Measurements from ENCODE around the gene STX5. TPM values are rescaled to one million over a fixed set of nuclear protein-coding genes. Genes with fewer than 3 reads are reported as not detected.

The STX5 gene
- total RNA-seq, 1 donor = 42.8 TPM

DNA sequence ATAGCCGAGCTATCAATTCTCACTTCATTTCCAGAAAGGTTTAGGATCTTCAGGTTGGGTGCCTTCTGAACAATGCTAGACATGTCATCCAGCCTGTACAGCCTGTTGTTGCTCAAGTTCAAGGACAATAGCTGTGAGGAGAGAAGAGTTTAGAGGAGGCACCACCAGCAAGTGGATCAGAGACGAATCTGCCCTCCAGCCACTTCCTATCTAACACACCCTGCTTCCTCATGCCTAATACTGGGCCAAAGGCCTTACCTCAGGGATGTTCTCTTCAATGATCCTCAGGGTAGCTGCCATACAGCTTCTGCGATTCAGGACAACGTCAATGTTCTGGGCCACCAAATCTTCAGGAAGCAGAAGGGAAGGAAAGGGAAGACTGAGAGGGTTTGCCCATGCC lies 30.8 kb downstream of the STX5 start:
- H3K4me3 ChIP-seq (ENCODE audit: low read depth, low read length) = no peak overlapping the region
- TF ChIP-seq, protein P1, sequence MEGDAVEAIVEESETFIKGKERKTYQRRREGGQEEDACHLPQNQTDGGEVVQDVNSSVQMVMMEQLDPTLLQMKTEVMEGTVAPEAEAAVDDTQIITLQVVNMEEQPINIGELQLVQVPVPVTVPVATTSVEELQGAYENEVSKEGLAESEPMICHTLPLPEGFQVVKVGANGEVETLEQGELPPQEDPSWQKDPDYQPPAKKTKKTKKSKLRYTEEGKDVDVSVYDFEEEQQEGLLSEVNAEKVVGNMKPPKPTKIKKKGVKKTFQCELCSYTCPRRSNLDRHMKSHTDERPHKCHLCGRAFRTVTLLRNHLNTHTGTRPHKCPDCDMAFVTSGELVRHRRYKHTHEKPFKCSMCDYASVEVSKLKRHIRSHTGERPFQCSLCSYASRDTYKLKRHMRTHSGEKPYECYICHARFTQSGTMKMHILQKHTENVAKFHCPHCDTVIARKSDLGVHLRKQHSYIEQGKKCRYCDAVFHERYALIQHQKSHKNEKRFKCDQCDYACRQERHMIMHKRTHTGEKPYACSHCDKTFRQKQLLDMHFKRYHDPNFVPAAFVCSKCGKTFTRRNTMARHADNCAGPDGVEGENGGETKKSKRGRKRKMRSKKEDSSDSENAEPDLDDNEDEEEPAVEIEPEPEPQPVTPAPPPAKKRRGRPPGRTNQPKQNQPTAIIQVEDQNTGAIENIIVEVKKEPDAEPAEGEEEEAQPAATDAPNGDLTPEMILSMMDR (IDR thresholded peaks at IDR 0.05; ENCODE audit: insufficient read depth, low read length) = no peak
- no peak for DNase-seq (ENCODE audit: low read depth)

DNA sequence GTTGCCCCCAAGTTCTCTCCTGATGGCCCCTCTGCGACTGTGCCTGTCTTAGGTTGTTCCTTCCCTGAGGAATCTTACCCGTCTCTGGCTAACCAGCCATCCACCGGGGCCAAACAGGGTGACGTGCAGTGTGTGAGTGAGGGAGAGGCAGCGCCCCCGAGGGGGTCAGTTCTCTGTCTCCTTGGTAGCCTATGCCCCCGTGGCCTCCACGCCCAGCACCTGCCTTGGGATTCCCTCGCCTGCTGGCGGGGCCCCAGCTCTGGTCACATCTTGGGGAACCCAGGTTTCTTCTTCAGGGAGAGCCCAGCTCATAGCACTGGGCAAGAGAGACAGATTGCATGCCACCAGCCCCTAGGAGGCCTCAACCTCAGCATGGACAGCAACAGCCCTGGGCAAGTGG lies 32.4 kb downstream of the STX5 start:
- DNase-seq (ENCODE audit: low read depth) = no peak
- TF ChIP-seq, protein P1 (IDR thresholded peaks at IDR 0.05; ENCODE audit: insufficient read depth, low read length) = no peak
- H3K4me3 ChIP-seq (ENCODE audit: low read depth, low read length) = no peak overlapping the region

DNA sequence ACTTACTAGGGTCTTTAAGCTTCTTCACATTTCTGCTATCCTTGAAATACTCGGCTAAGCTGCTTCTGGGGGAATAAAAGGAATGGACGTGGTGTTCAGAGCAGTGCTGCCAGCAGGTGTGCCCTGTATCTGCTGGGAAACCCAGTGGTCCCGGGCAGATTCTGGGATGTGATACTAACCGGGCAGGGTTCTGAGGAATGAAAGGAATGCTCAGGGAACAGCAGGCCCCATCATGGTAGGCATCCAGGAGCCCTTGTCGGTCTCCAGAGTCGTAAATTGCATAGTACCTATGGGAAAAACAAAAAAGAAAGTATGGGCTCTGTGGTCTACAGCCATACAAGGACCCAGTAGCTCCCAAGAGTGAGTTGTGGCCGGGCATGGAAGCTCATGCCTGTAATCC lies 35.6 kb downstream of the STX5 start:
- TF ChIP-seq, protein P1 (IDR thresholded peaks at IDR 0.05; ENCODE audit: insufficient read depth, low read length) = no peak
- no peak for DNase-seq (ENCODE audit: low read depth)
- H3K4me3 ChIP-seq (ENCODE audit: low read depth, low read length) = no peak overlapping the region

DNA sequence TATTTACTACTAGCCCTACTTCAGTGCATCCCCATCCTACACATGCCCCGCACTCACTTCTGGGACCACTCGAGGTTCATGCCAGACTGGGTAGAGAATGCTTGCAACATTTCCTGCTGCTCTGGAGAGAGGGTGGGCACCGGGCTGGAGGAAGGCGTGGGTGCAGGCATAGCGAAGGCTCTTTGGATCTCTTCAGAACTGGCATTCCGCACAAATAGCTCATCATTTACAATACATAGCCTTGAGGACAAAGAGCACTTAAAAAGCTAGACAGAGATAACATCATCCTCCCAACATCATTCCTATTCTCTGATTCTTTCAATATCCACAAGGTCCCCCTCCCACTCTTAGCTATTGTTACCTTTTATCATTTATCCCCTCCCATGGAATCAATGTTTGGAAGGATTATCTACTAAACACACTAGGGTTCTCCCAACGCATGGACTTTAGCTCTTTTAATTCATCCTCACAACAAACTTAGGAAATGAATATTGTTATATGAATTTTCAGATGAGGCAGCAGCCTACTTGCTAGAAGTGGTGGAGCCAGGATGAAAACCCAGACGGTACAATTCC lies 37.6 kb downstream of the STX5 start:
- DNase-seq (ENCODE audit: low read depth) = no peak
- no peak overlapping the region for H3K4me3 ChIP-seq (ENCODE audit: low read depth, low read length)
- TF ChIP-seq, protein P1 (IDR thresholded peaks at IDR 0.05; ENCODE audit: insufficient read depth, low read length) = no peak

DNA sequence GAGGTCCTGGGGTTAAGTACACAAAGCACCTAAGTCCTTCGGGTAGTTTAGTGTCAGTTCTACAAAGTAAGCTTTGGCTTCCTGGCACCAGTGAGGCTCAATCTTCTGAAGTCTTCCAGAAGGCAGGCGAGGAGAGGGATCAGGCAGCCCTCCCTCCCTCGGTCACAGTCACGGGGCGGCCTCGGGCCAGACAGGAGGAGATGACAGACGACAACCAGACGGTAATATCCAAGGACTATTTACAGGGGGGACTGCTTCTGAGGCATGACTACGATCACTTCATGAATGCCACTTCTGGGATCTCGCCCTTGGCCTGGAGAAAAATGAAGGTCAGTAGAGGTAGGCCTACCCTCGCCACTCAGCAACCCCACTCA lies 39.7 kb downstream of the STX5 start:
- peak overlapping the region; percentile 19 for H3K4me3 ChIP-seq (ENCODE audit: low read depth, low read length)
- no peak for DNase-seq (ENCODE audit: low read depth)
- TF ChIP-seq, protein P1 (IDR thresholded peaks at IDR 0.05; ENCODE audit: insufficient read depth, low read length) = no peak

DNA sequence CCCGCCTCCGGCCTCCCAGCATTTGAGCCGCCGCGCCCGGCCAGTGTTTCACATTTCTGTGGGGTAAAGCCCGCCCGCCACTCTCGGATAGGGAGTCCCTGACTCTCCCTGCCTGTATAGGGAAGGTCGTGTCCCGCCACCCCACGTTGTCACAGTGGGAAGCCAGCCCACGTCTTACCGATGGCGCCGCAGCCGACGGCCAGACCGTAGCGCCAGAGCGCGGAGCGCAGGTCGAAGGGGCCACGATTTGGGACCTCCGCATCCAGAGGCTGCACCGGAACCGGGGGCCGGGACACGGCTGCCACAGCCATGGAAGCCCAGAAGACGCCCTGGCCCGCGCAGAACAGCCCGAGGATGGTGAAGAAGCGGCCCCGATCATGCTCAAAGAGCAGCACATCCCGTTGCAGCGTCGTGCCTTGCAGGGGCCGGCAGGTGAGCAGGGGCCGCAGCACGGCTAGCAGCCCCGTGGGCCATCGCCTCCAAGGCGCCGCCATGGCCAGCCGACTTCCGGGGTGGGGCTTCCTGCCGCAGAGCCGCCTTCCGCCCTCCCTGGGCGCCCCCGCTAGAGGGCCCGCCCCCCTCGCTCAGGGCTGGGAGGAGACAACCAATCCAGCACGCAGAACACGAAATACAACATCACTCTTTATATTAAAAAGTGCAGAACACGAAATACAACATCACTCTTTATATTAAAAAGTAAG lies 40.2 kb downstream of the STX5 start, which contains the start of gene TMEM223:
Gene TMEM223 (minus strand): TSS at position 506 of the 701 bp plus-strand sequence. CDS start 12 bp downstream, at position 494.
- DNase-seq (ENCODE audit: low read depth) = peak; percentile 65
- TF ChIP-seq, protein P1 (IDR thresholded peaks at IDR 0.05; ENCODE audit: insufficient read depth, low read length) = no peak
- H3K4me3 ChIP-seq (ENCODE audit: low read depth, low read length) = peak within 1 kb of the TSS; percentile 88
